ENCODE data around the gene SPACA5B.

GRCh38 chrX:48165241-48165640 is 34.8 kb downstream of the SPACA5B start:
- TF ChIP-seq YY1 (IDR thresholded peaks at IDR 0.05; ENCODE audit: low read depth) (no peak), CEBPB (IDR thresholded peaks at IDR 0.05) (no peak), EP300 (IDR thresholded peaks at IDR 0.05; ENCODE audit: borderline replicate concordance) (no peak), EGR1 (IDR thresholded peaks at IDR 0.05) (no peak)

Measured in Ishikawa (cell line).